ENCODE data around the gene MMP8. TPM values are rescaled to one million over a fixed set of nuclear protein-coding genes. Genes with fewer than 3 reads are reported as not detected.

Gene MMP8
- total RNA-seq, 1 experiment from 2014 or later = not detected

DNA sequence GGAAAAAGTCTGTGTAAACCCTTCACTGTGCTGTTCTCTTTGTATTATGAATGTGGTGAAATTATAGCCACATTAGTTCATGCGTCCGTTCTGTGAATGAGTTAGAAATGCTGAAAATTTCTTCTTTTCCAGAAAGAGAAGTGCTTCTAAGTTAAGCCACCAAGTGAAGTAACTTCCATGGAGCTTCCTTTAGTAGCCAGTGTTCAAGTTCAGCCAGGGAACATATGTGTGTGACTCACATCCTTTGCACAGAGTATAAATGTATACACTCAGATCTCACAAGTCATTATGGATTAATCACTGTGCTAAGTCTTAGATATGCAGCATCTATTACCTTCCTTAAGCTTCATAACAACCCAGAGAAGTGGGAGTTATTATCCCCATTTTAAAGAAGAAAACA, 3.1 kb upstream of the MMP8 start:
- no peak overlapping the region for H2AFZ ChIP-seq (ENCODE audit: low read depth, low read length, poor library complexity, severe bottlenecking)
- intact Hi-C loops (cut with micrococcal nuclease) = no loop called here
- no peaks in the 10 kb centered on the region for H3K79me2 ChIP-seq (ENCODE audit: insufficient read depth, low read length)

DNA sequence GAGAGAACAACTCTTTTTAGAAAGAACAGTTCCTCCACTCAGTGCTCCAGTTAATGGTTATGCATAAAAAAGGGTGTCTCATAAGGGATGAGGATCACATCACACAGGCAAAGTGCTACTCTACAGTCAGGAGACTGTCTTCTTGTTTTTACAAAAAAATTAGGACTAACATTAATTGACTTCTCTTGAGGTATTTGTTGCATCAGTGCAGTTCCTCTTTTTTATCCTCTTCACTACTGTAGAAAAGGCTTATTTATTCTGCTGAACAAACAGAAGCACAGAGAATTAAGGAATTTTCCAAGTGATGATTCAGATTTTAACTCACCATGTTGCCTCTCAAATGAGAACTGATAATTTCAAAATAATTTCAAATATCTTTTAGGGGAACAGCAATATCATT, 1.9 kb downstream of the MMP8 start:
- CTCF ChIA-PET = no interaction called here
- ATAC-seq = no peak
- DNase-seq (ENCODE audit: low read depth, low spot score) = no peak
- Histone ChIP-seq H3K4me1 (ENCODE audit: control insufficient read depth in 1 of 2, insufficient read depth in 2 of 2, low read length in 2 of 2) (no peaks in the 10 kb centered on the region), H3K4me2 (ENCODE audit: low read length) (no peak overlapping the region), H3K79me2 (ENCODE audit: insufficient read depth, low read length) (no peaks in the 10 kb centered on the region), H3K36me3 (ENCODE audit: control insufficient read depth in 1 of 2, insufficient read depth in 2 of 2, low read length in 2 of 2) (no peaks in the 10 kb centered on the region), H3K27ac (ENCODE audit: low read depth, low read length) (no peak overlapping the region), H3K4me3 (replicated peaks in 1 of 2; ENCODE audit: low read depth in 1 of 2, low read length in 2 of 2) (no peak overlapping the region), H3K9me2 (ENCODE audit: insufficient read depth) (no peaks in the 10 kb centered on the region), H4K20me1 (ENCODE audit: insufficient read depth) (no peaks in the 10 kb centered on the region), H3K27me3 (ENCODE audit: insufficient read depth, low read length) (no peaks in the 10 kb centered on the region), H3K9ac (ENCODE audit: low read length) (no peak overlapping the region), H2AFZ (ENCODE audit: low read depth, low read length, poor library complexity, severe bottlenecking) (no peak overlapping the region), H3K9me3 (ENCODE audit: control insufficient read depth in 1 of 2, insufficient read depth in 1 of 2, low read depth in 1 of 2, low read length in 2 of 2) (no peaks in the 10 kb centered on the region)
- no TSS peak for BruUV-seq (replicated peaks)
- POLR2A ChIA-PET = no interaction called here
- RAD21 ChIA-PET (ENCODE audit: low non-redundant PET in 1 of 2, low total read pairs in 2 of 2, uncharacterized antibody in 2 of 2, unreplicated experiment in 2 of 2) = no interaction called here
- intact Hi-C loops (cut with micrococcal nuclease) = no loop called here
- no peak for TF ChIP-seq ZFX (IDR thresholded peaks at IDR 0.05)
- TF ChIP-seq, protein P1, sequence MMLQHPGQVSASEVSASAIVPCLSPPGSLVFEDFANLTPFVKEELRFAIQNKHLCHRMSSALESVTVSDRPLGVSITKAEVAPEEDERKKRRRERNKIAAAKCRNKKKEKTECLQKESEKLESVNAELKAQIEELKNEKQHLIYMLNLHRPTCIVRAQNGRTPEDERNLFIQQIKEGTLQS (IDR thresholded peaks at IDR 0.05) = no peak
- no peak for TF ChIP-seq YY1 (IDR thresholded peaks at IDR 0.05; ENCODE audit: extremely low read depth, insufficient replicate concordance, low read depth, low read length)
- TF ChIP-seq POLR2AphosphoS5 (IDR thresholded peaks at IDR 0.05; ENCODE audit: low read depth, low read length) = no peak
- no peak for TF ChIP-seq JUND (IDR thresholded peaks at IDR 0.05)
- TF ChIP-seq, protein P2, sequence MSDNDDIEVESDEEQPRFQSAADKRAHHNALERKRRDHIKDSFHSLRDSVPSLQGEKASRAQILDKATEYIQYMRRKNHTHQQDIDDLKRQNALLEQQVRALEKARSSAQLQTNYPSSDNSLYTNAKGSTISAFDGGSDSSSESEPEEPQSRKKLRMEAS (IDR thresholded peaks at IDR 0.05) = no peak
- TF ChIP-seq SIN3A (IDR thresholded peaks at IDR 0.05; ENCODE audit: low read depth) = no peak
- no peak for TF ChIP-seq POLR2A (IDR thresholded peaks at IDR 0.05; ENCODE audit: borderline replicate concordance, extremely low read depth, insufficient read depth, insufficient read length)
- no peak for TF ChIP-seq ZNF274 (IDR thresholded peaks at IDR 0.05; ENCODE audit: low read depth, low read length)
- TF ChIP-seq FOSL1 (IDR thresholded peaks at IDR 0.05; ENCODE audit: low read depth) = no peak
- TF ChIP-seq, protein P3, sequence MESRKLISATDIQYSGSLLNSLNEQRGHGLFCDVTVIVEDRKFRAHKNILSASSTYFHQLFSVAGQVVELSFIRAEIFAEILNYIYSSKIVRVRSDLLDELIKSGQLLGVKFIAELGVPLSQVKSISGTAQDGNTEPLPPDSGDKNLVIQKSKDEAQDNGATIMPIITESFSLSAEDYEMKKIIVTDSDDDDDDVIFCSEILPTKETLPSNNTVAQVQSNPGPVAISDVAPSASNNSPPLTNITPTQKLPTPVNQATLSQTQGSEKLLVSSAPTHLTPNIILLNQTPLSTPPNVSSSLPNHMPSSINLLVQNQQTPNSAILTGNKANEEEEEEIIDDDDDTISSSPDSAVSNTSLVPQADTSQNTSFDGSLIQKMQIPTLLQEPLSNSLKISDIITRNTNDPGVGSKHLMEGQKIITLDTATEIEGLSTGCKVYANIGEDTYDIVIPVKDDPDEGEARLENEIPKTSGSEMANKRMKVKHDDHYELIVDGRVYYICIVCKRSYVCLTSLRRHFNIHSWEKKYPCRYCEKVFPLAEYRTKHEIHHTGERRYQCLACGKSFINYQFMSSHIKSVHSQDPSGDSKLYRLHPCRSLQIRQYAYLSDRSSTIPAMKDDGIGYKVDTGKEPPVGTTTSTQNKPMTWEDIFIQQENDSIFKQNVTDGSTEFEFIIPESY (IDR thresholded peaks at IDR 0.05; ENCODE audit: extremely low read depth, insufficient replicate concordance, low read length) = no peak
- no peak for TF ChIP-seq CEBPB (IDR thresholded peaks at IDR 0.05; ENCODE audit: low read depth)
- TF ChIP-seq, protein P4, sequence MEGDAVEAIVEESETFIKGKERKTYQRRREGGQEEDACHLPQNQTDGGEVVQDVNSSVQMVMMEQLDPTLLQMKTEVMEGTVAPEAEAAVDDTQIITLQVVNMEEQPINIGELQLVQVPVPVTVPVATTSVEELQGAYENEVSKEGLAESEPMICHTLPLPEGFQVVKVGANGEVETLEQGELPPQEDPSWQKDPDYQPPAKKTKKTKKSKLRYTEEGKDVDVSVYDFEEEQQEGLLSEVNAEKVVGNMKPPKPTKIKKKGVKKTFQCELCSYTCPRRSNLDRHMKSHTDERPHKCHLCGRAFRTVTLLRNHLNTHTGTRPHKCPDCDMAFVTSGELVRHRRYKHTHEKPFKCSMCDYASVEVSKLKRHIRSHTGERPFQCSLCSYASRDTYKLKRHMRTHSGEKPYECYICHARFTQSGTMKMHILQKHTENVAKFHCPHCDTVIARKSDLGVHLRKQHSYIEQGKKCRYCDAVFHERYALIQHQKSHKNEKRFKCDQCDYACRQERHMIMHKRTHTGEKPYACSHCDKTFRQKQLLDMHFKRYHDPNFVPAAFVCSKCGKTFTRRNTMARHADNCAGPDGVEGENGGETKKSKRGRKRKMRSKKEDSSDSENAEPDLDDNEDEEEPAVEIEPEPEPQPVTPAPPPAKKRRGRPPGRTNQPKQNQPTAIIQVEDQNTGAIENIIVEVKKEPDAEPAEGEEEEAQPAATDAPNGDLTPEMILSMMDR (IDR thresholded peaks at IDR 0.05 in 2 of 3, conservative IDR thresholded peaks at IDR 0.05 in 1 of 3; ENCODE audit: borderline replicate concordance in 1 of 3, insufficient read depth in 1 of 3, low read depth in 2 of 3, low read length in 2 of 3) = no peak
- no peak for TF ChIP-seq EGR1 (IDR thresholded peaks at IDR 0.05; ENCODE audit: low read depth)
- no peak for TF ChIP-seq EZH2phosphoT487 (IDR thresholded peaks at IDR 0.05; ENCODE audit: borderline replicate concordance)
- TF ChIP-seq SP1 (IDR thresholded peaks at IDR 0.05; ENCODE audit: low read depth) = no peak
- no peak for TF ChIP-seq EZH2 (IDR thresholded peaks at IDR 0.05)

More for the DNA sequence above, 3.1 kb upstream of the MMP8 start:
- no peak overlapping the region for H3K9ac ChIP-seq (ENCODE audit: low read length)
- POLR2A ChIA-PET = no interaction called here
- no peak overlapping the region for H3K27ac ChIP-seq (ENCODE audit: low read depth, low read length)
- no peaks in the 10 kb centered on the region for H3K9me3 ChIP-seq (ENCODE audit: control insufficient read depth in 1 of 2, insufficient read depth in 1 of 2, low read depth in 1 of 2, low read length in 2 of 2)
- H3K4me3 ChIP-seq (replicated peaks in 1 of 2; ENCODE audit: low read depth in 1 of 2, low read length in 2 of 2) = no peak overlapping the region
- H4K20me1 ChIP-seq (ENCODE audit: insufficient read depth) = no peaks in the 10 kb centered on the region
- no peak overlapping the region for H3K4me2 ChIP-seq (ENCODE audit: low read length)
- ATAC-seq (no peak), DNase-seq (ENCODE audit: low read depth, low spot score) (no peak)
- no peaks in the 10 kb centered on the region for H3K27me3 ChIP-seq (ENCODE audit: insufficient read depth, low read length)
- CTCF ChIA-PET = no interaction called here
- RAD21 ChIA-PET (ENCODE audit: low non-redundant PET in 1 of 2, low total read pairs in 2 of 2, uncharacterized antibody in 2 of 2, unreplicated experiment in 2 of 2) = no interaction called here
- H3K9me2 ChIP-seq (ENCODE audit: insufficient read depth) = no peaks in the 10 kb centered on the region
- H3K4me1 ChIP-seq (ENCODE audit: control insufficient read depth in 1 of 2, insufficient read depth in 2 of 2, low read length in 2 of 2) = no peaks in the 10 kb centered on the region
- BruUV-seq (replicated peaks) = no TSS peak
- no peaks in the 10 kb centered on the region for H3K36me3 ChIP-seq (ENCODE audit: control insufficient read depth in 1 of 2, insufficient read depth in 2 of 2, low read length in 2 of 2)
- TF ChIP-seq EZH2 (IDR thresholded peaks at IDR 0.05) = no peak
- no peak for TF ChIP-seq YY1 (IDR thresholded peaks at IDR 0.05; ENCODE audit: extremely low read depth, insufficient replicate concordance, low read depth, low read length)
- TF ChIP-seq SIN3A (IDR thresholded peaks at IDR 0.05; ENCODE audit: low read depth) = no peak
- no peak for TF ChIP-seq ZNF274 (IDR thresholded peaks at IDR 0.05; ENCODE audit: low read depth, low read length)

Measured in HCT116 (cell line).